ENCODE data around the gene ZBED2.

The ZBED2 gene

DNA sequence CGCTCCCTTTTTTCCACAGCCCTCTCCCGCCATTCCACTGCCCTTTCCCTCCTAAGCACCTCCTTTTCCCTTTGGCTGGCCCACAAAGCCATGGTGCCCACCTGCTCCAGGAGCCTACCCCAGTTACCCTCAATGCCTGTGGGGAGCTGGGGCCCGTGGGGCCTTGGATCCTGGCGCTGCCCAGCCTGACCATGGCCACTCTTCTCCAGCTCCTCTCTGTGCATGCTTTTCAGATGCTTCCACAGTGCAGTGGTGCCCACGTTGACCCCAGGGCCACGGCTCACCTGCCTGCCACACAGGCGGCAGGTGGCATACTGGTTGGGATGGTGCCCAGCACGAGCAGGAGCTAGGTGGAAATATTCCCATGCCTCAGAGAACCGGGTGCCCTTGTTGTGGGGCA lies 1.5 kb downstream of the ZBED2 start:
- H3K4me3 ChIP-seq (ENCODE audit: low read depth, low read length), result no peak overlapping the region
- TF ChIP-seq POLR2A (IDR thresholded peaks at IDR 0.05; ENCODE audit: extremely low read depth, insufficient read length) (no peak), MYC (IDR thresholded peaks at IDR 0.05; ENCODE audit: low read depth, low read length) (no peak)
- TF ChIP-seq, protein P1, sequence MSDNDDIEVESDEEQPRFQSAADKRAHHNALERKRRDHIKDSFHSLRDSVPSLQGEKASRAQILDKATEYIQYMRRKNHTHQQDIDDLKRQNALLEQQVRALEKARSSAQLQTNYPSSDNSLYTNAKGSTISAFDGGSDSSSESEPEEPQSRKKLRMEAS (IDR thresholded peaks at IDR 0.05; ENCODE audit: low read depth, low read length), result no peak
- TF ChIP-seq, protein P2, sequence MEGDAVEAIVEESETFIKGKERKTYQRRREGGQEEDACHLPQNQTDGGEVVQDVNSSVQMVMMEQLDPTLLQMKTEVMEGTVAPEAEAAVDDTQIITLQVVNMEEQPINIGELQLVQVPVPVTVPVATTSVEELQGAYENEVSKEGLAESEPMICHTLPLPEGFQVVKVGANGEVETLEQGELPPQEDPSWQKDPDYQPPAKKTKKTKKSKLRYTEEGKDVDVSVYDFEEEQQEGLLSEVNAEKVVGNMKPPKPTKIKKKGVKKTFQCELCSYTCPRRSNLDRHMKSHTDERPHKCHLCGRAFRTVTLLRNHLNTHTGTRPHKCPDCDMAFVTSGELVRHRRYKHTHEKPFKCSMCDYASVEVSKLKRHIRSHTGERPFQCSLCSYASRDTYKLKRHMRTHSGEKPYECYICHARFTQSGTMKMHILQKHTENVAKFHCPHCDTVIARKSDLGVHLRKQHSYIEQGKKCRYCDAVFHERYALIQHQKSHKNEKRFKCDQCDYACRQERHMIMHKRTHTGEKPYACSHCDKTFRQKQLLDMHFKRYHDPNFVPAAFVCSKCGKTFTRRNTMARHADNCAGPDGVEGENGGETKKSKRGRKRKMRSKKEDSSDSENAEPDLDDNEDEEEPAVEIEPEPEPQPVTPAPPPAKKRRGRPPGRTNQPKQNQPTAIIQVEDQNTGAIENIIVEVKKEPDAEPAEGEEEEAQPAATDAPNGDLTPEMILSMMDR (IDR thresholded peaks at IDR 0.05; ENCODE audit: low read depth, low read length), result no peak
- no peak for DNase-seq (ENCODE audit: low read depth)

GRCh38 chr3:111592936-111593335 lies 2.2 kb downstream of the ZBED2 start:
- no peak overlapping the region for H3K4me3 ChIP-seq (ENCODE audit: low read depth, low read length)
- DNase-seq (ENCODE audit: low read depth), result no peak
- TF ChIP-seq, protein P2 (IDR thresholded peaks at IDR 0.05; ENCODE audit: low read depth, low read length), result no peak
- TF ChIP-seq, protein P1 (IDR thresholded peaks at IDR 0.05; ENCODE audit: low read depth, low read length), result no peak
- no peak for TF ChIP-seq POLR2A (IDR thresholded peaks at IDR 0.05; ENCODE audit: extremely low read depth, insufficient read length)

- TF ChIP-seq, protein P1 (IDR thresholded peaks at IDR 0.05; ENCODE audit: low read depth, low read length), result no peak
- TF ChIP-seq MYC (IDR thresholded peaks at IDR 0.05; ENCODE audit: low read depth, low read length) (no peak), POLR2A (IDR thresholded peaks at IDR 0.05; ENCODE audit: extremely low read depth, insufficient read length) (no peak)
- TF ChIP-seq, protein P2 (IDR thresholded peaks at IDR 0.05; ENCODE audit: low read depth, low read length), result no peak
Observed at GRCh38 chr3:111592143-111592542, 3.0 kb downstream of the ZBED2 start.

GRCh38 chr3:111591555-111591954 lies 3.6 kb downstream of the ZBED2 start:
- no peak for DNase-seq (ENCODE audit: low read depth)
- no peak overlapping the region for H3K4me3 ChIP-seq (ENCODE audit: low read depth, low read length)
- TF ChIP-seq, protein P1 (IDR thresholded peaks at IDR 0.05; ENCODE audit: low read depth, low read length), result no peak
- TF ChIP-seq POLR2A (IDR thresholded peaks at IDR 0.05; ENCODE audit: extremely low read depth, insufficient read length) (no peak), MYC (IDR thresholded peaks at IDR 0.05; ENCODE audit: low read depth, low read length) (no peak)
- TF ChIP-seq, protein P2 (IDR thresholded peaks at IDR 0.05; ENCODE audit: low read depth, low read length), result no peak

More at GRCh38 chr3:111592143-111592542, 3.0 kb downstream of the ZBED2 start:
- no peak for DNase-seq (ENCODE audit: low read depth)
- H3K4me3 ChIP-seq (ENCODE audit: low read depth, low read length), result no peak overlapping the region

DNA sequence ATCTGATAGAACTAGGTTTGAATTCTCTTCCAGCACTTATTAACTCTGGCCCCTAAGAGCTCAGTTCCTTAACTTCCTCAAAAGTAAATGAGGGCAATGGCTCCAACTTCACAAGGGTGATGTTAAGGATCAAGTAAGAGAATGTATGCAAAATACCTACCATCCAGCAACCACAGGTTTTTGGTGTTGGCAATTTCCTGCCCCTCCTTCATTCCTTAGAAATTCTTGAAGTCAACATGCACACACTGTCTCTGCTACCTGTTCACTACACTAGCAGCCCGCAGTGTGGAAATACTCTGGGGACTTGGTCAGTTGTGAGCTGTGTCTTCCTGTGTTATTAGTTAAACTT lies 5.0 kb downstream of the ZBED2 start:
- TF ChIP-seq, protein P1 (IDR thresholded peaks at IDR 0.05; ENCODE audit: low read depth, low read length), result no peak
- TF ChIP-seq MYC (IDR thresholded peaks at IDR 0.05; ENCODE audit: low read depth, low read length), result no peak
- no peak overlapping the region for H3K4me3 ChIP-seq (ENCODE audit: low read depth, low read length)
- no peak for DNase-seq (ENCODE audit: low read depth)

DNA sequence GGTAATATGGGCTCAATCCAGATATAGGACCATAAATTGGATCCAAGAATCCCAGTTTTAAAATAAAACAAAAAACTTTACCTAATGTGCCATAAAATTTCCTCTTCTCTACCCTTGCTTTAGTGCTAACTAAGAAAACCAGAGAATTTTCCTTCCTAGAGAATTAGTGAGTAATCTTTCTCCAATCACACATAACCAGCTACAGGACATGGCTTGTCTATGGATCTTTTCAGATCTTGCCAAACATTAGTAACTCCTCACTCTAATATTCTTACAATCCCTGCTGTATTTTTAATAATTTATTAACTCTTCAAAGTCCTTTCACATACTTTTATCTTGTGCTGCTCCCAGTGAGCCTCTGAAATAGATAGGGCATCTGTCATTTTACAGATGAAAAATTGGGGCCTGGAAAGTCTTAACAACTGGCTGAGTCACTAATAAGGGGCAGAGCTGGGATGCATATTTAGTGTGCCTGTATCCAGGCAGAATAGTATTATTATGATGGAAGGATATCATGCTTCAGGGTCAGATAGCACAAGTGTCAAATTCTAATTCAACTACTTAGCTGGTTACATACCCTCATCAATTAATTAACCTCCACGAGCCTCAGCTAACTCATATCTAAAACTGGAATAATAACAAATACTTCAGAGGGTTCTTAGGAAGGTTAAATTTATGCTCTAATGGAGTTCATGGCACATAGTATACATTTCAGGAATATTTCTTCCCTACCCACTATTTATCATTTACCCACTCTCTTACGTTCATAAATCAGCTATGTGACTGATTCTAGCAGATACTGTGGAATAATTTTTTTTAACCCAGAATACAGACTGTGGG lies 5.6 kb downstream of the ZBED2 start:
- H3K4me3 ChIP-seq (ENCODE audit: low read depth, low read length), result no peak overlapping the region
- DNase-seq (ENCODE audit: low read depth), result no peak
- TF ChIP-seq POLR2A (IDR thresholded peaks at IDR 0.05; ENCODE audit: extremely low read depth, insufficient read length) (no peak), MYC (IDR thresholded peaks at IDR 0.05; ENCODE audit: low read depth, low read length) (no peak)
- TF ChIP-seq, protein P2 (IDR thresholded peaks at IDR 0.05; ENCODE audit: low read depth, low read length), result no peak
- TF ChIP-seq, protein P1 (IDR thresholded peaks at IDR 0.05; ENCODE audit: low read depth, low read length), result no peak

Measured in NB4 (cell line).